ENCODE results near the gene DDX31.

- no peak for TF ChIP-seq CTCF (IDR thresholded peaks at IDR 0.05; ENCODE audit: low read depth, low read length)
- no peak for TF ChIP-seq POLR2A (IDR thresholded peaks at IDR 0.05; ENCODE audit: extremely low read depth, insufficient read length)
- no peak for TF ChIP-seq MAX (IDR thresholded peaks at IDR 0.05; ENCODE audit: low read depth, low read length)
- TF ChIP-seq MYC (IDR thresholded peaks at IDR 0.05; ENCODE audit: low read depth, low read length): no peak
Measured at GRCh38 chr9:132543960-132544359, 125.8 kb downstream of the DDX31 start.

All from NB4 (cell line).